ENCODE measurements around the gene STRBP. TPM values are rescaled to one million over a fixed set of nuclear protein-coding genes. Genes with fewer than 3 reads are reported as not detected.

STRBP gene
- total and polyA plus RNA-seq, 9 of the 15 experiments (the other 6 are each of a cell fraction or from before 2014, with no cell fraction given): 27.7 to 84.0 (median 70.2) TPM

DNA sequence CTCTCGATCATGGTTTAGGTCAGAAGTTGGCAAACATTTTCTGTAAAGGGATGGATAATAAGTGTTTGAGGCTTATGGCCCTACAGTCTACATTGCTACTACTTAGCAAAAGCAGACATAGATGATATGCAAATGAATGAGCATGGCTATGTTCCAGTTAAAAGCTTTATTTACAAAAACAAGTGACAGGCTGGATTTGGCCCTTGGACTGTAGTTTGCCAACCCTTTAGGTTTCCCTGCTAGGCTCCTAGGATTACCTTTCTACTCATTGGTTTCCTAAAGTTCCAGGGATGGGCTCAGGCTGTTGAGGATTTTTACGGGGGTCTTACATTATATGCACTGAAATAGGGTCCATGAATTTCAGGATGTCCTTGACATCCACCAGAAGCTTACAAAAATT, 177.4 kb downstream of the STRBP start:
- in situ Hi-C loops (cut with MboI) (no loop called here), intact Hi-C loops (cut with micrococcal nuclease) (no loop called here)
- no peak overlapping the region for H2AFZ ChIP-seq (ENCODE audit: low read depth, low read length)
- H3K4me1 ChIP-seq (replicated peaks in 1 of 2; ENCODE audit: control insufficient read depth in 2 of 2, insufficient read depth in 2 of 2, low read length in 2 of 2): no peaks in the 10 kb centered on the region; a peak in 1 of 5 replicates
- DNase-seq (ENCODE audit: extremely low read depth in 1 of 4, low spot score in 3 of 4): no peak
- no peaks in the 10 kb centered on the region for H3K79me2 ChIP-seq (ENCODE audit: control insufficient read depth, insufficient read depth, low read length)
- ChIA-PET CTCF (ENCODE audit: low intra/inter-chr PET ratio) (no interaction called here), POLR2A (interaction anchor here (1.4 kb wide), 1 partner anchor 11 kb away, joined by 3 read pairs; no protein-coding TSS in a partner anchor)
- BruUV-seq (replicated peaks): no TSS peak
- no peak for ATAC-seq
- no peaks in the 10 kb centered on the region for H3K9me1 ChIP-seq (ENCODE audit: control insufficient read depth, insufficient read depth, low read length)
- 68% methylated on average over 2 of the region's 2 CpGs for WGBS (ENCODE audit: insufficient coverage, low coverage, missing lambda C conversion rate)
- H3K9me3 ChIP-seq (replicated peaks; ENCODE audit: control insufficient read depth, insufficient read depth, low read depth, low read length): no peaks in the 10 kb centered on the region
- no peaks in the 10 kb centered on the region for H4K20me1 ChIP-seq (replicated peaks; ENCODE audit: control insufficient read depth, insufficient read depth, low read length)
- peaks cover 43% of the 10 kb centered on the region for H3K36me3 ChIP-seq (ENCODE audit: control insufficient read depth, insufficient read depth, low read length)
- H3K4me3 ChIP-seq: no peak overlapping the region
- H3K9ac ChIP-seq (ENCODE audit: insufficient read depth in 1 of 2, low read depth in 2 of 2, low read length in 2 of 2): no peak overlapping the region
- no peak overlapping the region for H3K4me2 ChIP-seq (ENCODE audit: insufficient read depth, low read length)
- FAIRE-seq: no peak
- no peak overlapping the region for H3K27ac ChIP-seq (ENCODE audit: extremely low read depth, low read depth, low read length)
- no peaks in the 10 kb centered on the region for H3K27me3 ChIP-seq (ENCODE audit: control insufficient read depth in 2 of 2, insufficient read depth in 2 of 2, low read length in 2 of 2)
- TF ChIP-seq, protein P1, sequence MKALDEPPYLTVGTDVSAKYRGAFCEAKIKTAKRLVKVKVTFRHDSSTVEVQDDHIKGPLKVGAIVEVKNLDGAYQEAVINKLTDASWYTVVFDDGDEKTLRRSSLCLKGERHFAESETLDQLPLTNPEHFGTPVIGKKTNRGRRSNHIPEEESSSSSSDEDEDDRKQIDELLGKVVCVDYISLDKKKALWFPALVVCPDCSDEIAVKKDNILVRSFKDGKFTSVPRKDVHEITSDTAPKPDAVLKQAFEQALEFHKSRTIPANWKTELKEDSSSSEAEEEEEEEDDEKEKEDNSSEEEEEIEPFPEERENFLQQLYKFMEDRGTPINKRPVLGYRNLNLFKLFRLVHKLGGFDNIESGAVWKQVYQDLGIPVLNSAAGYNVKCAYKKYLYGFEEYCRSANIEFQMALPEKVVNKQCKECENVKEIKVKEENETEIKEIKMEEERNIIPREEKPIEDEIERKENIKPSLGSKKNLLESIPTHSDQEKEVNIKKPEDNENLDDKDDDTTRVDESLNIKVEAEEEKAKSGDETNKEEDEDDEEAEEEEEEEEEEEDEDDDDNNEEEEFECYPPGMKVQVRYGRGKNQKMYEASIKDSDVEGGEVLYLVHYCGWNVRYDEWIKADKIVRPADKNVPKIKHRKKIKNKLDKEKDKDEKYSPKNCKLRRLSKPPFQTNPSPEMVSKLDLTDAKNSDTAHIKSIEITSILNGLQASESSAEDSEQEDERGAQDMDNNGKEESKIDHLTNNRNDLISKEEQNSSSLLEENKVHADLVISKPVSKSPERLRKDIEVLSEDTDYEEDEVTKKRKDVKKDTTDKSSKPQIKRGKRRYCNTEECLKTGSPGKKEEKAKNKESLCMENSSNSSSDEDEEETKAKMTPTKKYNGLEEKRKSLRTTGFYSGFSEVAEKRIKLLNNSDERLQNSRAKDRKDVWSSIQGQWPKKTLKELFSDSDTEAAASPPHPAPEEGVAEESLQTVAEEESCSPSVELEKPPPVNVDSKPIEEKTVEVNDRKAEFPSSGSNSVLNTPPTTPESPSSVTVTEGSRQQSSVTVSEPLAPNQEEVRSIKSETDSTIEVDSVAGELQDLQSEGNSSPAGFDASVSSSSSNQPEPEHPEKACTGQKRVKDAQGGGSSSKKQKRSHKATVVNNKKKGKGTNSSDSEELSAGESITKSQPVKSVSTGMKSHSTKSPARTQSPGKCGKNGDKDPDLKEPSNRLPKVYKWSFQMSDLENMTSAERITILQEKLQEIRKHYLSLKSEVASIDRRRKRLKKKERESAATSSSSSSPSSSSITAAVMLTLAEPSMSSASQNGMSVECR (CRISPR knock-in tag; IDR thresholded peaks at IDR 0.05): no peak
- TF ChIP-seq BRD9 (IDR thresholded peaks at IDR 0.05; ENCODE audit: low read depth, partially characterized antibody) (no peak), BMI1 (IDR thresholded peaks at IDR 0.05; ENCODE audit: low read length) (no peak), NRF1 (conservative IDR thresholded peaks at IDR 0.05 in 1 of 2, IDR thresholded peaks at IDR 0.05 in 1 of 2) (no peak), EZH2 (IDR thresholded peaks at IDR 0.05; ENCODE audit: borderline replicate concordance, low read depth, low read length) (no peak), ARID1B (IDR thresholded peaks at IDR 0.05) (no peak)
- TF ChIP-seq, protein P2, sequence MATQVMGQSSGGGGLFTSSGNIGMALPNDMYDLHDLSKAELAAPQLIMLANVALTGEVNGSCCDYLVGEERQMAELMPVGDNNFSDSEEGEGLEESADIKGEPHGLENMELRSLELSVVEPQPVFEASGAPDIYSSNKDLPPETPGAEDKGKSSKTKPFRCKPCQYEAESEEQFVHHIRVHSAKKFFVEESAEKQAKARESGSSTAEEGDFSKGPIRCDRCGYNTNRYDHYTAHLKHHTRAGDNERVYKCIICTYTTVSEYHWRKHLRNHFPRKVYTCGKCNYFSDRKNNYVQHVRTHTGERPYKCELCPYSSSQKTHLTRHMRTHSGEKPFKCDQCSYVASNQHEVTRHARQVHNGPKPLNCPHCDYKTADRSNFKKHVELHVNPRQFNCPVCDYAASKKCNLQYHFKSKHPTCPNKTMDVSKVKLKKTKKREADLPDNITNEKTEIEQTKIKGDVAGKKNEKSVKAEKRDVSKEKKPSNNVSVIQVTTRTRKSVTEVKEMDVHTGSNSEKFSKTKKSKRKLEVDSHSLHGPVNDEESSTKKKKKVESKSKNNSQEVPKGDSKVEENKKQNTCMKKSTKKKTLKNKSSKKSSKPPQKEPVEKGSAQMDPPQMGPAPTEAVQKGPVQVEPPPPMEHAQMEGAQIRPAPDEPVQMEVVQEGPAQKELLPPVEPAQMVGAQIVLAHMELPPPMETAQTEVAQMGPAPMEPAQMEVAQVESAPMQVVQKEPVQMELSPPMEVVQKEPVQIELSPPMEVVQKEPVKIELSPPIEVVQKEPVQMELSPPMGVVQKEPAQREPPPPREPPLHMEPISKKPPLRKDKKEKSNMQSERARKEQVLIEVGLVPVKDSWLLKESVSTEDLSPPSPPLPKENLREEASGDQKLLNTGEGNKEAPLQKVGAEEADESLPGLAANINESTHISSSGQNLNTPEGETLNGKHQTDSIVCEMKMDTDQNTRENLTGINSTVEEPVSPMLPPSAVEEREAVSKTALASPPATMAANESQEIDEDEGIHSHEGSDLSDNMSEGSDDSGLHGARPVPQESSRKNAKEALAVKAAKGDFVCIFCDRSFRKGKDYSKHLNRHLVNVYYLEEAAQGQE (IDR thresholded peaks at IDR 0.05; ENCODE audit: borderline replicate concordance): no peak
- TF ChIP-seq, protein P2 (CRISPR knock-in tag; IDR thresholded peaks at IDR 0.05; ENCODE audit: low read depth): no peak

Measured in K562 (cell line).